Subcutaneous adipose tissue (tissue), 4 donors: Measurements from ENCODE around the gene SEC16A. TPM values are rescaled to one million over a fixed set of nuclear protein-coding genes. Genes with fewer than 3 reads are reported as not detected.

Experiments used
- total RNA-seq, 4 donors: library from RNA; depleted of rRNA; stranded (reverse); fragments of >200 nt; gene quantifications; one replicate each; pipeline ENCODE4 v1.1.0, GENCODE V29; 2016
- TF ChIP-seq, protein P1 (sequence below): fragments of 450-650 bp; IDR thresholded peaks from one replicate; pipeline ENCODE4 v1.5.1; 2016; ENCODE audit warnings: low read depth, mild to moderate bottlenecking, control low read depth, antibody characterized with exemption, moderate library complexity

SEC16A gene
- total RNA-seq, 4 donors from 2014 or later = 39.0 to 65.4 (median 52.9) TPM

GRCh38 chr9:136424750-136425362 is 58.0 kb downstream of the SEC16A start:
- TF ChIP-seq, protein P1, sequence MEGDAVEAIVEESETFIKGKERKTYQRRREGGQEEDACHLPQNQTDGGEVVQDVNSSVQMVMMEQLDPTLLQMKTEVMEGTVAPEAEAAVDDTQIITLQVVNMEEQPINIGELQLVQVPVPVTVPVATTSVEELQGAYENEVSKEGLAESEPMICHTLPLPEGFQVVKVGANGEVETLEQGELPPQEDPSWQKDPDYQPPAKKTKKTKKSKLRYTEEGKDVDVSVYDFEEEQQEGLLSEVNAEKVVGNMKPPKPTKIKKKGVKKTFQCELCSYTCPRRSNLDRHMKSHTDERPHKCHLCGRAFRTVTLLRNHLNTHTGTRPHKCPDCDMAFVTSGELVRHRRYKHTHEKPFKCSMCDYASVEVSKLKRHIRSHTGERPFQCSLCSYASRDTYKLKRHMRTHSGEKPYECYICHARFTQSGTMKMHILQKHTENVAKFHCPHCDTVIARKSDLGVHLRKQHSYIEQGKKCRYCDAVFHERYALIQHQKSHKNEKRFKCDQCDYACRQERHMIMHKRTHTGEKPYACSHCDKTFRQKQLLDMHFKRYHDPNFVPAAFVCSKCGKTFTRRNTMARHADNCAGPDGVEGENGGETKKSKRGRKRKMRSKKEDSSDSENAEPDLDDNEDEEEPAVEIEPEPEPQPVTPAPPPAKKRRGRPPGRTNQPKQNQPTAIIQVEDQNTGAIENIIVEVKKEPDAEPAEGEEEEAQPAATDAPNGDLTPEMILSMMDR = no peak

- TF ChIP-seq, protein P1 = no peak
Measured at GRCh38 chr9:136423432-136424146, 59.3 kb downstream of the SEC16A start.

DNA sequence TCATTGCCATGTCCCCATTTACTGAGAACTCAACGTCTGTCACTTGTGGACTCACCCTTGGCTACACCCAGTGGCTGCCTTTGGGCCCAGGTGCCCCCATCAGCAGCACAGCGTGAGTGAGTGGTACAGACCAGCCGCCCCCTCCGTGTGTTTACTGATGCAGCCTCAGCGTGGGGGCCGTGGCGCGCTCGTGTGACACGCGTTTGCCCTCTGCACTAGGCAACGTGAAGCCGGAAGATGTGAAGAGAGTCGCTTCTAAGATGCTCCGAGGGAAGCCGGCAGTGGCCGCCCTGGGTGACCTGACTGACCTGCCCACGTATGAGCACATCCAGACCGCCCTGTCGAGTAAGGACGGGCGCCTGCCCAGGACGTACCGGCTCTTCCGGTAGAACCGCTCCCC is 60.0 kb downstream of the SEC16A start:
- TF ChIP-seq, protein P1 = no peak

DNA sequence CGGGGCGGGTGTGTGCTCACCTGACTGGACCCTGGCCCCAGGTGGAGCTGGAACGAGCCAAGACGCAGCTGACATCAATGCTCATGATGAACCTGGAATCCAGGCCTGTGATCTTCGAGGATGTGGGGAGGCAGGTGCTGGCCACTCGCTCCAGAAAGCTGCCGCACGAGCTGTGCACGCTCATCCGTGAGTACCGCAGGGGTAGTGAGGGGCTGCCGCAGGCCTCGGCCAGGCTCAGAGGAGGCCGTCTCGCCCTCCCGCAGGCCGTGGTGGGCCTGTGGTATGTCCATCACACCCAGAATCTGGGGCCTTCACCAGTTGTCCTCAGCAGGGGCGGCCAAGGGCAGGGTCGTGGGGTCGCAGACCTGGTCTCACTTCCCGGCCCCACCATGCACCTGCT is 61.0 kb downstream of the SEC16A start:
- TF ChIP-seq, protein P1 = no peak

DNA sequence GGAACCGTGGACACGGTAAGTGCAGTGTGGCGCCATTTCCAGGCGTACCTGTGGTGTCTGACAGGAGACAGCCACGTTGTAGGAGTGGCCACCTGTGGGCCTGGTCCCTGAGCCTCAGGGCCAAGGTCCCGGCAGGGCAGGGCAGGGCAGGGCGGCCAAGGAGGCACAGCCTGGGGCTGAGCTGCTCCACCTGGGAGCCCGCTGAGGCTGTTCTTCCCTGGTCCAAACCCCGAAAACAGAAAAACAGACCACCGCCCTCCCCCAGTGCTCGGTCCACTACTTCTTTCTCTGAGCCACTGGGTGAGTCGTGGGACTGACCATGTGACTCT is 63.8 kb downstream of the SEC16A start:
- TF ChIP-seq, protein P1 = no peak

DNA sequence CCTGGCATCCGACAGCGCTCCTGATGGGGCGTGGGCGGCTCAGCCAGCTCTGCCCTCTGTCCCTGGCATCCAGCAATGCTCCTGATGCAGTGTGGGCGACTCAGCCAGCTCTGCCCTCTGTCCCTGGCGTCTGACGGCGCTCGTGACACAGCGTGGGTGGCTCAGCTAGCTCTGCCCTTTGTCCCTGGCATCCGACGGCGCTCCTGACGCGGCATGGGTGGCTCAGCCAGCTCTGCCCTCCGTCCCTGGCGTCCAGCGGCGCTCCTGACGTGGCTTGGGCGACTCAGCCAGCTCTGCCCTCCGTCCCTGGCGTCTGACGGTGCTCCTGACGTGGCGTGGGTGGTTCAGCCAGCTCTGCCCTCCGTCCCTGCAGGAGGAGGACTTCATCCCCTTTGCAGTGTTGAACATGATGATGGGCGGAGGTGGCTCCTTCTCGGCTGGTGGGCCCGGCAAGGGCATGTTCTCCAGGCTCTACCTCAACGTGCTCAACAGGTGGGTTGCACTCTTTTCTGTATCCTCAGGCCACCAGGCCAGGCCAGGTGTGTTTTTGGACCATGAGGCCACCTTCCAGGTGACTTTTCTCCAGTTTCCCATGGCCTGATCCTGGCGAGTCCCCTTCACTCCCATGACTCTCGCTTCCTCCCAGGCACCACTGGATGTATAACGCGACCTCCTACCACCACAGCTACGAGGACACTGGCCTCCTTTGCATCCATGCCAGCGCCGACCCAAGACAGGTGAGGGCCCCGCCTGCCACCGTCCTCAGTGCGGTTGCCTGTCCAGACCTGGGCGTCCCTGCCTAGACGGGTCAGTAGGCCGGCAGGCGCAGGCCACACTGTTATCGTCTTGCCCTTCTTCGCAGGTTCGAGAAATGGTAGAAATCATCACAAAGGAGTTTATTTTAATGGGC is 64.4 kb downstream of the SEC16A start:
- TF ChIP-seq, protein P1 = no peak

GRCh38 chr9:136416914-136417313 is 65.9 kb downstream of the SEC16A start:
- TF ChIP-seq, protein P1 = no peak
